IPS-20b (cell line): ENCODE data around the gene TNS4.
A peak's percentile ranks its signal among the peaks of the same experiment; 100 is the strongest.

Experiments used
- H3K27ac ChIP-seq: one replicate; pipeline ENCODE4 v1.5.1; 2013; ENCODE audit warnings: low read length
- H3K27me3 ChIP-seq: 2 replicates; pipeline ENCODE4 v1.6.1; 2013; ENCODE audit warnings: mild to moderate bottlenecking, low read length, inconsistent platforms; ENCODE audit not compliant: insufficient read depth
- H3K36me3 ChIP-seq: 2 replicates; pipeline ENCODE4 v1.6.1; 2013; ENCODE audit warnings: low read depth, mild to moderate bottlenecking, inconsistent platforms, low read length, moderate library complexity; ENCODE audit not compliant: insufficient read depth
- H3K4me1 ChIP-seq: 2 replicates; pipeline ENCODE4 v1.6.1; 2013; ENCODE audit warnings: mild to moderate bottlenecking, control low read depth, inconsistent platforms, low read length, moderate library complexity; ENCODE audit not compliant: insufficient read depth
- H3K4me3 ChIP-seq: 2 replicates; pipeline ENCODE4 v1.5.1; 2013; ENCODE audit warnings: mild to moderate bottlenecking, low read length, inconsistent platforms
- H3K9ac ChIP-seq: 2 replicates; pipeline ENCODE4 v1.6.1; 2013; ENCODE audit warnings: low read depth, mild to moderate bottlenecking, inconsistent platforms, low read length, moderate library complexity
- H3K9me3 ChIP-seq: 2 replicates; pipeline ENCODE4 v1.6.1; 2013; ENCODE audit warnings: mild to moderate bottlenecking, low read depth, low read length, inconsistent platforms; ENCODE audit not compliant: insufficient read depth

TNS4 gene

DNA sequence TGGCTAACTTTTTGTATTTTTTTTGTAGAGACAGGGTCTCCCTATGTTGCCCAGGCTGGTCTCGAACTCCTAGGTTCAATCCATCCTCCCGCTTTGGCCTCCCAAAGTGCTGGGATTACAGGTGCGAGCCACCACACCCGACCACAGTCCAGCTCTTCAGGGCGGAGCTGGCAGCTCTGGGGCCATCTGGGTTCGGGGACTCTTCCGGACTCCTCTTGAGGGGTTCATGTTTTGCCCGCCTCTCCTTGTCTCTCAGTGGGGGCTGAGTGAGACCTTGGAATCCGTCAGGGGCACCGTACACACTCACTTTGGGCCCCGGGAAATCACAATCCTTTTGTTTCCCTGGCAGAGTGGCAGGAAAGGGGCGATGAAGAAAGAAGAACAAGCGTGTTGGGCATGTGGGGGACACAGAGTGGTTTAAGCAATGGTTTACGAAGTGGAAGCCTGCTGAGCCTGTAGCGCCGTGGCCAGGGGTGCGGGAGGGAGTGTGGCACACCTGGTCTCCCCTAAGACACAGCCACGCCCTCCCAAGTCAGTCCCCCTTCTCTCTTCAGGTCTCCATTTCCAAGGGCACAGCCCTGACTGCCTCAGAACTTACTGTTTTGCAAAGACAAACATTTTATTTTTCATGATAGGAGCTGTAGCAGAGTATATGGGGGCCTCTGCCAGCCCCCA lies 26.1 kb downstream of the TNS4 start:
- peaks cover 7% of the 10 kb centered on the region; the same call in 1 of the 2 replicates for H3K9me3 ChIP-seq
- H3K27me3 ChIP-seq, result no peaks in the 10 kb centered on the region
- H3K4me3 ChIP-seq, result no peak overlapping the region
- H3K9ac ChIP-seq, result no peak overlapping the region
- H3K36me3 ChIP-seq, result no peaks in the 10 kb centered on the region
- no peak overlapping the region for H3K27ac ChIP-seq
- H3K4me1 ChIP-seq, result peaks cover 9% of the 10 kb centered on the region; the same call in 1 of the 2 replicates

DNA sequence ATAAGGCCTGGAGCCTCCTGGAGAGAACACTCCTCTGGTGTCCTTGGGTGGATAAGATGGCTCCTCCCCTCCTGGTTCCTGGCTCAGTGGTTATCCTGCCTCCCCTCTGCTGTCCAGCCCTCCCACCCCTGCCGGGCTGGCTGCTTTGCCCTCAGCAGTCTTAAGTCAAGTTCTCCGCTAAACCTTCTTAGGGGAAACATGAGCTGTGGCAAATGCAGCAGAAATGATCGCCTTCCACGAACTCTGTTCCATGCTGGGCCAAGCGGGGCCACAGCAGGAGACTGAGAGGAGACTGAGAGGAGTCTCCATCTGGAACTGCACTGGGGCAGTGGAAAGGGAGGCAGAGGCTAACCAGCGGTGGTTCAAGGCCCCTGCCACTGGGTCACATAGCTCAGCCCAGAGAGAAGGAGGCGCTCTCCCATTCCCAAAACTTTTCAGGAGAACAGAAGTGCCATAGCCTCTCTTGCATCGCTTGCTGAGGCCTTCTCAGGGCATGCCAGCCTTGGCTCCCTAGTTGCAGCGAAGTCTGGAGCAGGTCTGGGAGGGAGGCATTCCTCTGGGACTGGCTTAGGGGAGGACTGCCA lies 26.9 kb downstream of the TNS4 start:
- Histone ChIP-seq H3K36me3 (no peaks in the 10 kb centered on the region), H3K4me1 (peaks cover 9% of the 10 kb centered on the region; the same call in 1 of the 2 replicates)

DNA sequence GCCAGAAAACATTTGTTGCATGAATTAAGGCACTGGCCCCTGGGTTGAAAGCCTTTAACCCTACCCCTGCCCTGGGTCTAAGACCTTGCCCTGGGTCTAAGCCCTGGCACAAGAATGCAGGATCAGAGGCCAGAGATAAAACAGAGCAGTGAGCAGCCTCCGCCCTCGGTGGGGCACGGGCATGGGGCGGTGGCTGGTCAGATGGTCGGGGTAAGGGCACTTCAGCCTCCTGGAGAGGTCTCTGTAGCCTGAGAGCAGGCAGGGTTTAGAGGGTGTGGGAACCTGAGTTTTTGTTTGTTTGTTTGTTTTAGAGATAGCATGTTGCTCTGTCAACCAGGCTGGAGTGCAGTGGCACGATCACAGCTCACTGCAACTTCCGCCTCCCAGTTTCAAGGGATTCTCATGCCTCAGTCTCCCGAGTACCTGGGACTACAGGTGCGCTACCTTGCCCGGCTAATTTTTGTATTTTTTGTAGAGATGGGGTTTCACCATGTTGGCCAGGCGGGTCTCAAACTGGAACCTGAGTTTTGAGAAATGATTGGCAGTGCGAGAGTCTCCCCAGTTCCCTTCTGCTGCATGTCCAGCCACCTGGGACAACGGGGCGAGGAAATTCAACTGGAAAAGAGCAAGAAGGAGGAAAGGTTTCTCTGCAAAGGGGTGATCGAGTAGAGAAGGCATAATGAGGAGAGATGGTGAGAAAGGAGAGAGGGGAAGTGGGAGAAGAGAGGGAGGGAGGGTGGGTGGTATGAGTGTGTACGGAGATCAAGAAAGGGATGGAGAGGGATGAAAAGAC lies 27.7 kb downstream of the TNS4 start:
- Histone ChIP-seq H3K27ac (no peak overlapping the region), H3K4me1 (peaks cover 9% of the 10 kb centered on the region; the same call in 1 of the 2 replicates), H3K9ac (no peak overlapping the region), H3K9me3 (peaks cover 7% of the 10 kb centered on the region; the same call in 1 of the 2 replicates), H3K36me3 (no peaks in the 10 kb centered on the region), H3K4me3 (no peak overlapping the region), H3K27me3 (no peaks in the 10 kb centered on the region)

More for the DNA sequence above, 26.9 kb downstream of the TNS4 start:
- H3K4me3 ChIP-seq, result no peak overlapping the region
- no peak overlapping the region for H3K27ac ChIP-seq
- no peak overlapping the region for H3K9ac ChIP-seq
- H3K27me3 ChIP-seq, result no peaks in the 10 kb centered on the region
- H3K9me3 ChIP-seq, result peaks cover 7% of the 10 kb centered on the region; the same call in 1 of the 2 replicates

DNA sequence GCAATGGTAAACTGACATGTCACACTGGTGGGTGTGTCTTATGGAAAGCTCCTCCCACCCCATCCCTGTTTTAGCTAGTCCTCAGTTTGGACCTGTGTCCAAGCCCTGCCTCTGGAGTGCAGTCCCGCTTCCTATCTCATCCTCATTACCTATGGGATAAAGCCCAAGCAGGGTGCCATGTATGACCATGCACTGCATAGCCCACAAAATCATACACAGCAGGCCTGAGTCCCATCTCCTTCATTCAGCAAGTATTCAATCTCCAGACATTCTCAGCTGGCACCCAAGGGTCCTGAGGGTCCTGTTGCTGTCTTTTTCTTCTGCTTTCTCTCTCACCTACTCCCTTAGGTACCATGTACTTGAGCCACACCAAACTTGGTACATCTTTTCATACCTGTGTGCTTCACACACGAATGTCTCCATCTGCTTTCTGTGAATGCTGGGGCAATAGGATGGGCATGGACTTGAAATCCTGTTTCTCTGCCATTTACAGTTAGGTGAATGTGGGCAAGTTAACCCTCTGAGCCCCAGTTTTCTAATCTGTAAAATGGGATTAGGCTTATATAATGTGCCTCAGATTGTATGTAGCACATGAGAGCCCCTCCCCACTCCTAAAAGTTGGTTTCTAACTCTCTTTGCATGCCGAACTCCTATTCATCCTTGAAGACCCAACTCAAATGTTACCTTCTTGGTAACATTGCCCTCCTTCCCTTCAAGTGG lies 28.5 kb downstream of the TNS4 start:
- Histone ChIP-seq H3K9ac (no peak overlapping the region), H3K4me3 (no peak overlapping the region), H3K27me3 (no peaks in the 10 kb centered on the region), H3K9me3 (peaks cover 7% of the 10 kb centered on the region; the same call in 1 of the 2 replicates), H3K36me3 (no peaks in the 10 kb centered on the region), H3K27ac (no peak overlapping the region), H3K4me1 (peaks cover 9% of the 10 kb centered on the region; the same call in 1 of the 2 replicates)

DNA sequence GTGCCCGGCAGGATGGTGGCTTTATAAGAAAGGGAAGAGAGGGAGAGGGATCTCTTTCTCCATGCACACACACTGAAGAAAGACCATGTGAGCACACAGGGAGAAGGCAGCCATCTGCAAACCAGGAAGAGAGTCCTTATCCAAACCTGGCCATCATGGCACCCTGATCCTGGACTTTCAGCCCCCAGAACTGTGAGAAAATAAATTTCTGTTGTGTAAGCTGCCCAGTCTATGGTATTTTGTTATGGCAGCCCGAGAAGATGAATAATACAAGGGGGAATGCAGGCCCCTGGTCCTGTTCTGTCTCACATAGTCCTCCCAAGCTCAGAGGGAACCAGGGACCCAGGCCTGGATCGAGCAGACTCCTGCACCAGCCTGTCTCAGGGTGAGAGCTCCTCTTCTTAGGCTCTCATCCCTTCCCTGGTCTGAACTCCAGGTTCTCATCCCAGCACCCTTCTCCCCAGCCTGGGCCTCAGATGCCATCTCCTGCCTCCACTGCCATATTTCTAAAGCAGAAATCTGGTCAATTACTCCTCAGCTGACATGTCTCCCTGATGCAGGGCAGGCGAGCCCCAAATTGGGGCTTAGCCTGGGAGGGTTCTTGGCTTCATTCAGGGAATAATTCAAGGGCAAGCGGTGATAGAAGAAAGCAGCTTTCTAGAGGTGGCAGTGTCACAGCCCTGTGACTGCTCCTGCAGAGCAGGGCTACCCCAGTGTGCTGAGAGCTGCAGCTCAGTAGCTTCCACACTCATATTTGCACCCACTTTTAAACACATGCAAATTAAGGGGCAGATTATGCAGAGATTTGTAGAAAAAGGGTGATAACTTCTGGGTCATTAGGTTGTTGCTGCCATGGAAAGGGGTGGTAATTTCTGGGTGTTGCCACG lies 29.3 kb downstream of the TNS4 start:
- H3K27ac ChIP-seq, result no peak overlapping the region
- no peaks in the 10 kb centered on the region for H3K27me3 ChIP-seq
- H3K9ac ChIP-seq, result no peak overlapping the region
- H3K9me3 ChIP-seq, result peaks cover 7% of the 10 kb centered on the region; the same call in 1 of the 2 replicates
- peaks cover 9% of the 10 kb centered on the region; the same call in 1 of the 2 replicates for H3K4me1 ChIP-seq
- H3K4me3 ChIP-seq, result no peak overlapping the region
- no peaks in the 10 kb centered on the region for H3K36me3 ChIP-seq

DNA sequence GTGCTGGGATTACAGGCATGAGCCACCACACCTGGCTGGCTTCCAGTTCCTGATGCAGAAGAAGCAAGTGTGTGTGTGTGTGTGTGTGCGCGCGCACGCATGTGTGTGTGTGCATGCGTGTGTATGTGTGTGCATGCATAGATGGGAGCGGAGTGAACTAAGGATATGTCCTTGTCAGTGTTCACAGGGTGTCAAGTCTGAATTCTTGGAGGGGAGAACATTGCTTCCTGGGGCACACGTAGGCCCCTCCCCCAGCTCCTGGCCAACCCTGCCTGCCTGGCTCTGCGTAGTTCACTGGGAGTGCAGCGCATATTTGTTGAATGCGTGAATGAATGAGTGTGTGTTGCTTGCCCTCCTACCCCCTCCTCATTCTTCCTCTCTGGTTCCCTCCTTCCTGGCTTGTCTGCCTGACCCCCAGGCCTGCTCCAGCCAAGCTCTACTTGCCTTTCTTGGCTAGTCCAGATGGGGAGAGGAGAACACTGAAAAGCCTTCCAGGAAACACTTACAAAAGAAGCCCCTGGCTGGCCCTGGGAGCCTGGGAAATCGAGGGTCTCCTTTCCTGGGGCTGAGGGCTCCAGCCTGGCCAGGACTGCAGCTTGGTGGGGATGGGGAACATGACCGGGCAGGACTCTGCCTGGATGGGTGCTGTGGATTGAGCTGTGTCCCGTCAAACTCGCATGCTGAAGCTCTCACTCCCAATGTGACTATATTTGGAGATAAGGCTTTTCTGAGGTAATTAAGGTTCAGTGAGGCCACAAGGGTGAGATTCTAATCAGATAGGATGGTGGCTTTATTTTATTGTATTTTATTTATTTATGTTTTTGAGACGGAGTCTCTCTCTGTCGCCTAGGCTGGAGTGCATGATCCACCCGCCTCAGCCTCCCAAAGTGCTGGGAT lies 30.2 kb downstream of the TNS4 start:
- Histone ChIP-seq H3K4me1 (peaks cover 9% of the 10 kb centered on the region; the same call in 1 of the 2 replicates), H3K27me3 (no peaks in the 10 kb centered on the region), H3K36me3 (no peaks in the 10 kb centered on the region), H3K27ac (no peak overlapping the region), H3K9me3 (peaks cover 7% of the 10 kb centered on the region; the same call in 1 of the 2 replicates), H3K9ac (peak overlapping the region; percentile 6; the same call in 1 of the 2 replicates), H3K4me3 (no peak overlapping the region)

DNA sequence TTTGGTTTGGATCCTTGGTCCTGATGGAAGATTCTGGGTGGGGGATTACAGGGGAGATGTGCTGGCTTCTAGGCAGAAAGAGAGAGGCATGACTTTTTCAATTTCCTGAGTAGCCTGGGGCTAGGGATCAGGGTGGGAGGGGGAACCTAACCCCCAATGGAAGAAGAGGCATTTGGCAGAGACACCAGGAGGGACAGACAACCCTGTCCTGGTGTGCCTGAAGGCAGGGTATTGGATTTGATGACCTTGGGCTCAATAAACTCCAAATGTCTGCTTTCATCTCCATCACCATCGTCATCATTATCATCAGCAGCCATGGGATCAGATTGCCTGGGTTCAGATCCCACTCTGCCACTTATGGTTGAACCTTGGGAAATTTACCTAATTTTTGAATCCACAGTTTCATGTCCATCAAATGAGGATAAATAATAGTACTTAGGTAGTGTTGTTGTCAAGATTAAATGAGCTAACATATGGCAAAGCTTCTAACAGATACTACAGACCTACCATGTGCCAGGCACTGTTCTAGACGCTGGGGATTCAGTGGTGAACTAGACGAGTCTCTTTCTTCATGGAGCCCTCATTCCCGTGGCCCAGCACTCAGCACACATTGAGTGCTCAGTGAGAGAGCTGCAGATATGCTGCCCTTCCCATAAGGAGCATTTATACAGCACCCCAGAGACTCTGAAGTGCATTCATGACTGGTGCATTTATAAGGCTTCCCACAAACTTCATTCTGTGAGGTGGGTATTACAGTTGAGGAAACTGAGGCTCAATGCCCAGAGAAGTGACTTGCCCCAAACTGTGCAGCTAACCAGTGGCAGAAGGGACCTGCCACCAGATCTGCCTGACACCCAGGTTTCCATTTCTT lies 31.4 kb downstream of the TNS4 start:
- Histone ChIP-seq H3K9ac (no peak overlapping the region), H3K27ac (no peak overlapping the region), H3K9me3 (peaks cover 7% of the 10 kb centered on the region; the same call in 1 of the 2 replicates), H3K27me3 (no peaks in the 10 kb centered on the region), H3K4me3 (no peak overlapping the region), H3K36me3 (no peaks in the 10 kb centered on the region), H3K4me1 (peaks cover 7% of the 10 kb centered on the region; the same call in 1 of the 2 replicates)

DNA sequence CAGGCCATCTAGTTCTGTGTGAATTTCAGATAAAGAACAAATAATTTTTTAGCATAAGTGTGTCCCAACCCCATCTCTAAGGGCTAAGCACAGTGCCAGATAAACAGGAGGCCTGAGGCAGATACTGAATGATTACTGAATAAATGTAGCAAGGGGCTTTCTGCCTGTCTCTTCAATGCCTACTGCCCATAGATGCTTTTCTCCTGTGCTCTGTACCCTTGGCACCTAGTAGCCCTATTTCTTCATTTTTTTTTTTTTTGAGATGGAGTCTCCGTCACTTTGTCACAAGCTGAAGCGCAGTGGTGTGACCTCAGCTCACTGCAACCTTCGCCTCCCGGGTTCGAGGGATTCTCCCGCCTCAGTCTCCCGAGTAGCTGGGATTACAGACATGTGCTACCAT lies 32.9 kb downstream of the TNS4 start:
- Histone ChIP-seq H3K4me1 (peaks cover 10% of the 10 kb centered on the region; the same call in 1 of the 2 replicates), H3K27ac (no peak overlapping the region), H3K9ac (no peak overlapping the region), H3K36me3 (no peaks in the 10 kb centered on the region), H3K4me3 (no peak overlapping the region), H3K9me3 (peaks cover 7% of the 10 kb centered on the region; the same call in 1 of the 2 replicates), H3K27me3 (no peaks in the 10 kb centered on the region)

DNA sequence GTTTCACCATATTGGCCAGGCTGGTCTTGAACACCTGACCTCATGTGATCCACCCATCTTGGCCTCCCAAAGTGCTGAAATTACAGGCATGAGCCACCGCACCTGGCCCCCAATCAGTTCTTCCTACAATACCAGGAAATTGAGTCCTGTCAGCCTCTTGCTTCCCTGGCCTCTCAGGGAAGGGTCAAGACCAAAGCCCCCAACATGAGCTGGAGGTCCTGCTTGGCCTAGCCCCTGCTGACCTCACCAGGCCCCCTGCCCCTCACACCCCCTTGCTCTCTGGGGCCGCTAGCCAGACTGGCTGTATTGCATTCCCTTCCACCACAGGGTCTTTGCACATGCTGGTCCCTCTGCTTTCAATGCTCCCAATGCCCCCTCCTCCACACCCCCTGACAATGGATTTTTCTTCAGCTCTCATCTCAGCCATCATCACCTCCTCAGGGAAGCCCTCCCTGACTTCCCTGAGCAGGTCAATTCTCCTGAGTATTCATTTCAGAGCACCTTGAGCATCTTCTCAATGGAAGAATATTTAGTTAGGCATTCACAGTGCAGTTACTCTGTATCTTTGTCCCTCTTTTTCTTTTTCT lies 34.0 kb downstream of the TNS4 start:
- peaks cover 17% of the 10 kb centered on the region; the same call in 1 of the 2 replicates for H3K4me1 ChIP-seq
- H3K4me3 ChIP-seq, result no peak overlapping the region
- peaks cover 4% of the 10 kb centered on the region; the same call in 1 of the 2 replicates for H3K9me3 ChIP-seq
- H3K27ac ChIP-seq, result no peak overlapping the region
- no peak overlapping the region for H3K9ac ChIP-seq
- H3K27me3 ChIP-seq, result no peaks in the 10 kb centered on the region
- no peaks in the 10 kb centered on the region for H3K36me3 ChIP-seq
